HG02623 (cell line): ENCODE results near the gene ATAD2B.
A peak's percentile ranks its signal among the peaks of the same experiment; 100 is the strongest.
"Not testable (repeated sequence)": the region's sequence is repeated elsewhere in the genome, so short reads cannot be mapped to it uniquely, and the experiment has no call there.

Experiments
- ATAC-seq: cut with Tn5 transposase; IDR thresholded peaks from one replicate; pipeline ENCODE4 v1.9.1; 2021; ENCODE audit warnings: moderate library complexity; ENCODE audit not compliant: unreplicated experiment

Gene ATAD2B

DNA sequence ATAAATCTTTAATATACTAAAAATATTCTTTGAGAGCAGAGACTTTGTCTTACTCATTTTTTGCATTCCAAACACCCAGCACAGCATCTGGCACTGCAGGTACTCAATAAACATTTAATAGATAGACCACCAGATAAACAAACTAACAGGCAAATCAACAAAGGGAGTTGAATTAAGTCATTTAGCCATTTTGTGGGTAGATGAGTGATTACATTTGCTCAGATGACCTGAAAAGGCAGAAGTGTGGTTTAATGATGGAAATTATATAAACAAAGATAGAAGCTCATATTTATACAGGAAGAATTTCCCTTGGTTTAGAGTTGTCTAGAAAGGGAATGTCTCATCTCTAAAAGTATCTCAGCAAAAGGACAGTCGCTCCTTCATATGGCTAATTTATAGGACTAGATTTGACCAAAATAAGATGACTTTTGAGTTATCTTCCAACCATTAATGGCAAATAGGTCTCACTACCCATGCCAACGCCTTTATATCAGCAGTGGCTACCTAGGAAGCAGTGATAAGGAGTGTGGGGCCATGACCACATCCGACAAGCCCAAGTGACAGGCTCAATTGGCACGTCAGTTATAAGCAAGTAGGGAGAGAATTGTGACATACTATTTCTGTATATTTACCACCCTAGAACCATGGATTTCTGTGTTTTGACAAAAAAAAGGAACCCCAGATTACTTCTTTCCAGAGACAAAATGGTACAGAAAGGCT, 173.5 kb downstream of the ATAD2B start:
- no peak for ATAC-seq

DNA sequence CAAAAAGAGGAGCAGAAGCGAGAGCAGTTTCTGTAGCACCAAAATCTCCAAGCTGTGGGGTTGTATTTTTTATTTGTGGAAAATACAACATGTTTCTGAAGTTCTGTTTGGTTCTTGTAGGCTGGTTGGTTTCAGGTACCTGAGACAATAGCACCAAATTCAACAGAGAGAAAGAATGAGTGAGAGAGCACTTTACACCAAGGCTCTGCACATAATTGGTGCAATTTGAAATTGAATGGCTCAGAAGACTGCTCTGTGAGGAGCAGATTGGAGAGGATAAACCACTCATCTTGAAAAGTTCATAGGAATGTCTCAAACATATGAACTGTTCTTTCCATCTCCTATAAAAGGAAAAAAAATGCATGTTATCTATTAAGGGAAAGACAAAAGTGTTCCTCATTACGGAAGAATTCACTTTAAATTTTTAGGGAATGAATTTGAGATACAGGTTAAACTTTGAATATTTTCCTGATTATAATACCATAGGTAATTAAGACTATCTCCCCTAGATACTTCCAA, 175.1 kb downstream of the ATAD2B start:
- no peak for ATAC-seq

DNA sequence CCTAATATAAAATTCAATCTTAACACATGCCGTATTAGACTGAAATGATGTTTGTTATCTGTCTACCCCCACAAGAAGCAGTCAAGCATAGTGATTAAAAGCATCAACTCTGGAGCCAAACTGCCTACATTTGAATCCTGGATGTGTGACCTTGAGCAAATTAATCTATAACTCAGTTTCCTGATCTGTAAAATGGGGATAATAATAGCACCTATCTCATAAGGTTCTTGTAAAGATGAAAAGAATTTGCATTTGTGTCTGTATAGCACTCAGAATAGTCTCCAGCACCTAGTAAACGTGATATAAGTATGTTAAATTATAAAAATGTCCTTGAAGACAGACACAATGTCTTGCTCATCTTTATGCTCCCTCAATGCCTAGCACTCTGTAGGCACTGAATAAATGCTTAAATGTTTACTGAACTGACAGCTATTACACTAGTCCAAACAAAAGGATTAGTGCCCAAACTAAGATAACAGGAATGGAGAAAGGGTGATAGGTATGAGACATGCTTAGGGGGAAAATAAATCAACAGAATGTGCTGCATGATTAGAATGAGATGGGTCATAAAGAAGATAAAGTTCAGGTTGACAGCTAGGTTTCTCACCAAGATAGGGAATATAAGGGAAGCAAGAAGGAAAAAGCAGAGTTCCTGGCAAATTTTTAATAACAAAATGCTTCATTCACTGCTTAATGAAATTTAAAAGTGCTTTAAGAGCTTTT, 180.6 kb downstream of the ATAD2B start:
- ATAC-seq: peak; percentile 15

DNA sequence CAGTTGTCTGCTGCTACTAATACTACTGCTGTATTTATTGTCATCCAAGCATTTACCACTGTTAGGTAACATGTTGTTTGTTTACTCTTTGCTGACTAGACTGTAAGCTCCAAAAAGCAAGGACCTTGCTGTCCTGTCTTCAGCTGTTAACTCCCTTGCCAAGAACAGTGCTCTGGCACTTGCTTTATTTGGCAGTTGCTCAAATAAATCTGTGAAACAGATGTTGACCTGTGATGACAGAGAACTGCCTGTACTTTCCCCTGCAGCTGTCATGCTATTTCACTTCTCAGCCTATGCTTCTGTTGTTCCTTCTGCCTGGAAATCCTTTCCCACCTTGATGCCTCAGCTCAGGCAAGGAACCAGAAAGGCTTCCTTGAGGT, 181.2 kb downstream of the ATAD2B start:
- peak; percentile 63 for ATAC-seq

DNA sequence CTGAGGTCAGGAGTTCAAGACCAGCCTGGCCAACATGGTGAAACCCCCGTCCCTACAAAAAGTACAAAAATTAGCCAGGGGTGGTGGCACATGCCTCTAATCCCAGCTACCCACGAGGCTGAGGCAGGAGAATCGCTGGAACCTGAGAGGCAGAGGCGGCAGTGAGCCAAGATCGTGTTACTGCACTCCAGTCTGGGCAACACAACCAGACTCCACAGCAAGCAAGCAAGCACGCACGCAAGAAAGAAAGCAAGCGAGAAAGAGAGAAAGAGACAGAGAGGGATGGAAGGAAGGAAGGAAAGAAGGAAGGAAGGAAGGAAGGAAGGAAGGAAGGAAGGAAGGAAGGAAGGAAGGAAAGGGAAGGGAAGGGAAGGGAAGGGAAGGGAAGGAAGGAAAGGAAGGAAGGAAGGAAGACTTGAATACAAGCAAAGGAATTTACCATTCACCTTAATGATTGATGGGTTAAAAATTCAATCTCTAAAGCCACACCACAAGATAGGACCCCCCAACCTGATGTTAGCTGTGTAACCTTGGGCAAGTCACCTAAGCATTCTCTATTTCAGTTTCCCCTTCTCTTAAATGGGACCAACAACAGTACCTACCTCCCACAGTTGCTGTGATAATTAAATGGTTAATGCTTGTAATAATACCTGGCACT, 181.7 kb downstream of the ATAD2B start:
- ATAC-seq: no peak

DNA sequence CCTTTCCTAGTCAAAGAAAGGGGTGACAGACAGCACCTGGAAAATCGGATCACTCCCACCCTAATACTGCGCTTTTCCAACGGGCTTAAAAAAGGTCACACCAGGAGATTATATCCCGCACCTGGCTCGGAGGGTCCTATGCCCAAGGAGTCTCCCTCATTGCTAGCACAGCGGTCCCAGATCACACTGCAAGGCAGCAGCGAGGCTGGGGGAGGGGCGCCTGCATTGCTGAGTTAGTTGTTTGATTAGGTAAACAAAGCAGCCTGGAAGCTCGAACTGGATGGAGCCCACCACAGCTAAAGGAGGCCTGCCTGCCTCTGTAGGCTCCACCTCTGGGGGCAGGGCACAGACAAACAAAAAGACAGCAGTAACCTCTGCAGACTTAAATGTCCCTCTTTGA, 190.1 kb downstream of the ATAD2B start:
- not testable (repeated sequence) for ATAC-seq

DNA sequence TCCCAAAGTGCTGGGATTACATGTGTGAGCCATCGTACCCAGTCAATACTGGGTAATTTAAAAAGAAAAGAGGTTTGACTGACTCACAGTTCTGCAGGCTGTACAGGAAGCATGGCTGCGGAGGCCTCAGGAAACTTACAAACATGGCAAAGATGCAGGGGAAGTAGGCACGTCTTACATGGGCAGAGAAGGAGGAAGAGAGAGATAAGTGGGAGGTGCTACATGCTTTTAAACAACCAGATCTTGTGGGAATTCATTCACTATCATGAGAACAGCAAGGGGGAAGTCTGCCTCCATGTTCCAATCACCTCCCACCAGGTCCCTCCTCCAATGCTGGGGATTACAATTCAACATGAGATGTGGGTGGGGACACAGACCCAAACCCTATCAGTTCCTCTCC, 192.5 kb downstream of the ATAD2B start:
- no peak for ATAC-seq

DNA sequence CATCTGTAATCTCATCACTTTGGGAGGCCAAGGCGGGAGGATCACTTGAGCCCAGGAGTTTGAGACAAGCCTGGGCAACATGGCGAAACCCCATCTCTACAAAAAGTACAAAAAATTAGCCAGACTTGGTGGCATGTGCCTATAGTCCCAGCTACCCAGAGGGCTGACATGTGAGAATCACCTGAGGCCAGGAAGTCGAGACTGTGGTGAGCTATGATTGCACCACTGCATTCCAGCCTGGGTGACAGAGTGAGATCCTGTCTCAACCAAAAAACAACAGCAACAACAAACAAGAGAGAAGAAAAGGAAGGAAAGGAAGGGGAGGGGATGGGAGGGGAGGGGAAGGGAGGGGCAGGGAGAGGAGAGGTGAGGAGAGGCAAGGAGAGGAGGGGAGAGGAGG, 203.9 kb downstream of the ATAD2B start:
- not testable (repeated sequence) for ATAC-seq

DNA sequence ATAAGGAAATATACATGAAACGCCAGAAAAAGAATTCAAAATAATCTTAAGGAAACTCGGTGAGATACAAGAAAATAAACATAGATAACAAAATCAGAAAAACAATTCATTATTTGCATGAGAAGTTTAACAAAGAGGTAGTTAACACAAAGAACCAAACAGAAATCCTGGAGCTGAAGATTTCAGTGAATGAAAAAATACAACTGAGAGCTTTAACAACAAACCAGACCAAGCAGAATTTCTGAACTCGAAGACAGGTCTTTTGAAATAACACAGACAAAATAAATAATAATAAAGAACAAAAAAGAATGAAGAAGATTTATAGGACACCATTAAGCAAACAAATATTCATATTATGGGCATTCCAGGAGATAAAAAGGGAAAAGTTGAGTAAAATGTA, 204.7 kb downstream of the ATAD2B start:
- ATAC-seq: no peak

DNA sequence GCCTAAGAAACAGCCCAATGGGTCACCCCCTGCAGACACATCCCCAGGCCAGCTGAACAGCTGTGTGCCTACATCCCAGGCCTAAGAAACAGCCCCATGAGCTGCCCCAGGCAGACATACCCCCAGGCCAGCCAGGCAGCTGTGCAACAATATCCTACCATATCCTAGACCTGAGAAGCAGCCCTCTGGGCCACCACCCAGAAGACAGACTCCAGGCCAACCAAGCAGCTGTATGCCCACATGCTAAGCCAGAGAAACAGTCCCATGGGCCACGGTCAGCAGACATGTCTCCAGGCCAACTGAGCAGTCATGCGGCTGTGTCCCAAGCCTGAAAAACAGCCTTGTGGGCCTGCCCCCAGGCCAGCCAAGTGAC, 205.5 kb downstream of the ATAD2B start:
- no peak for ATAC-seq

DNA sequence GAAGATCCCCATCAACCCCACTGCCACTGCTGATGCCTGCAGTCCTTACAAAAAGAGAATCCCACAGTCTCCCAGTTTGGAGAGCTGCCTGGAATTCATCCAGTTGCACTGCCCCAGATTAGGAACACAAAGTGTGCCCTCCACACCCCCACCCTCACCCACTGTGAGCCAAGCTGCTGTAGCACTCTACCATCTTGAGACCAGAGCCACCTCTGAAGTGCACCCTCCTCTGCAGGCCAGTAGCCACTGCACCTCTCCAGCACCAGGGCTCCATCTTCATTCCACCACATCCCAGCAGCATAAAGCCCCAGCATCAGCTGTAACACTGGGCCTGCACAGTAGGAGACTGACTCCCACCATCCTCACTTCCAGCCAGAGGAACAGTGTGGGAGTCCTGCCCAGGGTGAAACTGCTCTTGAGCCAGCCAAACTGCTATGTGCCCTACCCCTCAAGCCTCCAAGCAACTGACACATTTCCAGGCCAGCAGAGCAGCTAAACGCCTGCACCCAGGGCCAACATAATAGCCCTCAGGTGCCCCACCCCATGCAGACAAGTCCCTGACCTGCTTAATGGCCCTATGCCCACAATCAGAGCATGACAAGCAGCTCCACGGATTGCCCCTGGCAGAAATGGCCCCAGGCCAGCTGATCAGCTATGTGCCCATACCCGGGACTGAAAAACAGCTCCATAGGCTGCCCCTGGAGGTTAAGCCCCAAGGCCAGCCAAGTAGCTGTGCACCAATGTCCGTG, 206.0 kb downstream of the ATAD2B start:
- no peak for ATAC-seq

DNA sequence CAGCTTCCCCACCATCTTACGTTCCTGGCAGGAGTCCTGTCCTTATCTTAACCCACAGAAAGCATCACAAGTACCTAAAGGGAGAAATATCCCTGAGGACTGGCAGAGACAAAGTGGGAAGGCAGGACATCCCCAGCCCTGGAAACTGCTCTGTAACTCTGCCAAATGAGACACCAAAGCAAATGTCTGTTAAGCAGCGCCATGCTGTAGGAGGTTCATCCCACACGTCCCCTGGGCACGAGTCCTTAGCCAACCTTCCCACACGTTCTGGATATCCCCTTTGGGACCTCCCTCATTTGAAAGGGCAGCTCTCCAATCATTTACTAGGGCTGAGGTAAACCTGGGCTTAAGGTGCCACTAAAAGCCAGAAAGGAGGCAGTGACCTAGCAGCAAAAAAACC, 207.2 kb downstream of the ATAD2B start:
- no peak for ATAC-seq

DNA sequence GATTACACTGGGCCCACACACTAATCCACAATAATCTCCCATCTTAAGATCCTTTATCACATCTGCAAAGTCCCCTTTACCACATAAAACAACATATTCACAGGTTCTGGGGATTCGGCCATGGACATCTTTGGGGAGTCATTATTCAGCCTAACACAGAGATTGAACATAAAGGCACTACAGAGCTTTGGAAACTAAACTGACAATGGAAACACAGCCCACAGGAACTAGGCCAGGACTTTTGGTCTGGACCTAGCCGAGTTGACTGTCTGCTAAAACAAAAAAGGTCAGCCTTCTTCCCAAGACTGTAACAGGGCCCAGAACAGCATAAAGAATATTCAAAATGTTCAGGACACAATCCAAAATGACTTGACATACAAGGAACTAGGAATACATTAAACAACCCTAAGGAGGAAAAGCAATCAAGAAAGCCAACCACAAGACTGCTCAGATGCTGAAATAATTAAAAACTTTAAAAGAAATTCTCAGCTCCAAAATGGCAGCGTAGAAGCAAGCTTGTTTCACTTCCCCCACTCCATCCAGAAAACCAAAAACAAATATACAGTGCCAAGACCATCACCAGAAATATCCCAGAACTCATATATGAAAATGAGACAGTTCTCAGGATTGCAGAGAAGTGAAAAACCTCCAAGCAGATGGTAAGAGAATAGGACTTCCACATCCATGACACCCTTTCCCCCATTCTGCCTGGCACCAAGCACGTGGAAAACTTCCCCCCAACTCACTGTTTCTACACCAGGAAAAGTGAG, 207.8 kb downstream of the ATAD2B start:
- ATAC-seq: no peak

DNA sequence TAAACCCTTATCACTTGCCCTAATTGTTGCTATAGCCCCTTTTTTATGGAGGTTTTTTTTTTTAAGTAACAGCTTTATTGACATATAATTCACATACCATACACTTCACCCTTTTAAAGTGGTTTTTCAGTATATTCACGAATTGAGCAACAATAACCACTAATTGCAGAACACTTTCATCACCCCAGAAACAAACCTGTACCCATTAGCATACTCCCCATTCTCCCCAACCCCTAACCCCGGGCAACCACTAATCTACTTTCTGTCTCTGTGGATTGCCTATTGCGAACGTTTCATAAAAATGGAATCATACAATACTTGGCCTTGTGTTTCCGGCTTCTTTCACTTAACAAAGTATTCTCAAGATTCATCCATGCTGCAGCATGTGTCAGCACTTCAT, 213.6 kb downstream of the ATAD2B start:
- ATAC-seq: no peak

DNA sequence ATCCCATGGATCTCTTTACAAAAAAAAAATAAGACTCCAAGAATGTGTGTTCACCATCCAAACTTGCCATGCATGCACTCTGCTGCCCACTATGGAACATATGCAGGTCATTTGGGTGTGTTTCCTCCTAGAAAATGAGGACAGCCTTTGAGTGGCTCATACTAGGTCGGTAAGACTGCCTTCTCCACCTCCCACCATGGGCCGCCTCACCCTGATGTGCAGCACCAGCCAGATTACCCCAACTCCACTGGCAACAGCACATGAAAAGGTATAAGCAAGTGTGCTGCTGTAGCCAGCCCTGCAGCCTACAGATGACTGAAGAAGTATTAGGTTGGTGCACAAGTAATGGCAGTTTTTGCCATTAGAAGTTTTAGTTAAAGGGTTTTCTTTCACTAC, 214.2 kb downstream of the ATAD2B start:
- ATAC-seq: no peak

DNA sequence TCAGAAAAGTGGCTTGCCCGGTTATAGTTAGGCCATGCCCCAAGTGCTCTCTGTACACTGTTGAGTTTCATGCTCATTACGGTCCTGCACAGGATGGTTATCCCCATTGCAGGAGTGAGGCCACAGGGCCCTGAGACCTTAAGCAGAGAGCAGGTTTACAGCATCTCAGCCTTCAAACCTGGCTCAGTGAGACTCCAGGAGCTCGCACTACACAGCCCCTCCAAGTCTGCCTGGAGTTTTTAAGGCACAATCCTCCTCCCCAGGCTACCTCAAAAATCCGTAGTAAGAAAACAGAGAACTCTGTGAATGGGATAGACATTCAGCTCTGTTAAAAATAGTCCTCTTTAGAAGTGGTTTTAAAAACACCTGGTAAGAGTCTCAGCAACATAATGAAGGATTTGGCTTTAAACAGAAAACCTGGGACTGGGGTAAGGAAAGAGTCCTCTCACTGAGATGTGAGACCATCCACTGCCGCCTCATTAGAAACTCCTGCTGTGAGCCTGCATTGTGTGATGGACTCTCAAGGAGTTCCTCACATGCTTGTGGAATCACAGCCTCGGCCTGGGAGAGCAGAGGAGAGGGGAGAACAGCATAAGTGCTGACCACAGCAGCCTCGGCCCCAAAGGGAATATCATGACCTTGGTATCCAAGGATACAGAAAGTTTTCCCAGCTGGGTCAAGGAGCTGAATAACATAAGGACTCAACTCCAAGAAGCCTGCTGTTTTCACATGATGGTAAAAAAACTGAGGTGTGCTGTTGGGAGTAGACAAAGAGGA, 214.8 kb downstream of the ATAD2B start:
- ATAC-seq: no peak

DNA sequence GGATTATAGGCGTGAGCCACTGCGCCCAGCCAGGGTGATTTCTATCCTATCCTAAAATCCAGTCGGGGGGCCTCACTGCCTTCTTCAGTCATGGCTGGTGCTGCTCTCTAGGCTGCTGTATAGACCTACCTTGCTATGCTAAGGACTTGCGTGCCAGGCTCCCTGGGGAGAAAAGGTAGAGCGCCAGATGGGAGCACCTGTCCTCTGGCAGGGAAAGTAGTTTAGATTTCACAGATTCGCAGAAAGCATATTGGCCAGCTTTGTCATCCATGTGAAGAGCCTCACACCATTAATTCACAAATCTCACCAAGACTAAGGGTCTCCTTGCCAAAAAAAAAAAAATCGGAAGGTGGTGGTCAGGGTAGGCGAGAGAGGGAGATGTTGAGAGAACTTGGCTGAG, 217.6 kb downstream of the ATAD2B start:
- no peak for ATAC-seq

DNA sequence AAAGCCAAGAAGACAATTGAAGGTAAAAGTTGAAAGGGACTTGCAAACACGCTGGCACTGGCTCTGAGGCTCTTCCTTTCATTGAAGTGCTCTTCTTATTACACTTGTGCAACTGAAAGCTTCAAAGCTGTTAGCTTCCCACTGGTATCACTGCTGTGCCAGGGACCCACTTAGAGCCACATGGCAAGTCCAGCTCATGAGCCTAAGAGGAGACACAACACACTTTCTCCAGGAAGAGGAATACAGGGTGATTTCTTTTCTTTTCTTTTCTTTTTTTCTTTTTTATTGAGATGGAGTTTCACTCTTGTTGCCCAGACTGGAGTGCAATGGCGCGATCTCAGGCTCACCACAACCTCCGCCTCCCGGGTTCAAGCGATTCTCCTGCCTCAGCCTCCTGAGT, 218.2 kb downstream of the ATAD2B start:
- ATAC-seq: no peak

DNA sequence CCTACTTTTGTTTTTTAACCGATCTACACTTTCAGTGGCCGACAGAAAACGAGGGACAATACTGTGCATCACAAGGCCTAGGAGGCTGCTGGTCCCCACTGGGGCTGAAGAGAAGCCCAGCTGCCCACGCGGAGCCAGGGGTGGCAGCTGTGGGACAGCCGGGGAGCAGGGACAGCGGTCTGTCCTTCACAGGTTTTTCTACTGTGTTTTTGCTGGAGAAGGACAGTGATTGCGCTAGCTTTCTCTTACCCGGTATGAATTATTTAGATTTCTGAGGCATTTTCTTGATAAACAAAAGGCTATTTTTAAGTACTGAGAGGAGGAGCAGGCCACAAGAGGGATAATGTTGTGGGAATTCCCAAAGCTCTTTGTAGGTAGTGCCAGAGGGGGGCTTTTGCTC, 219.8 kb downstream of the ATAD2B start:
- no peak for ATAC-seq

DNA sequence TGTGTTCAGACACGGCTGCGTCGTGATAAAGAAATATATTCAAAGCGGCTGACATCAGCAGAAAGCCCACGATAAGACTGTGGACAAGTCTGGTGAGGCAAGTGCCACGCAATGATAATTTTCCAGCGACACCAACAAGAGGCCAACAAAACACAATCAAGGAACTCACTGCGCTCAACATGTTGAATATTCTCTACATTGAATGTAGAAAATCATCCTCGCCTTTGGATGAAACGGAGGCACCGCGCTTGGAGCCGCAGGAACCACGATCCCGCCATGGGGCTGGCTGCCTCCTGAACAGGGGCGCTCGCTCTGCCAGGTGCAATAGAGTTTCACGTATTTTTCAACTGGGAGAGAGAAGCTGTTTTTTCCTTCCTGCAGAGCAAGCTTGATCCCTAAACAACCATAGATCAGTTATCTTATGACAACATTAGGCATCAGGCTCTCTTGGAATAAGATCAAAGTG, 220.3 kb downstream of the ATAD2B start:
- no peak for ATAC-seq
